Thyroid gland (tissue), 4 donors: ENCODE measurements around the gene OR52N5. TPM values are rescaled to one million over a fixed set of nuclear protein-coding genes. Genes with fewer than 3 reads are reported as not detected.

Source experiments
- DNase-seq, 2 donors: peaks; one replicate each; pipeline ENCODE4 v3.0.0-alpha.2; 2019
- H3K27ac ChIP-seq, 3 donors: fragments of 200-600 bp; sonication (generic); 1 replicate in 2 of 3; 2 replicates in 1 of 3; pipeline ENCODE4 v1.5.1; 2016 to 2019; ENCODE audit warnings: mild to moderate bottlenecking in 1 of 3, moderate library complexity in 1 of 3
- H3K27me3 ChIP-seq: fragments of 200-600 bp; sonication (generic); one replicate; pipeline ENCODE4 v1.5.1; 2019
- H3K36me3 ChIP-seq, 2 donors: fragments of 200-600 bp; sonication (generic); one replicate each; pipeline ENCODE4 v1.5.1; 2016 to 2019
- H3K4me1 ChIP-seq, 2 donors: fragments of 200-600 bp; sonication (generic); one replicate each; pipeline ENCODE4 v1.5.1; 2017 to 2019
- H3K4me3 ChIP-seq, 3 donors: fragments of 200-600 bp; sonication (generic); replicated peaks in 1 of 3; 1 replicate in 2 of 3; 2 replicates in 1 of 3; pipeline ENCODE4 v1.5.1; 2016; ENCODE audit warnings: mild to moderate bottlenecking in 1 of 3
- H3K9me3 ChIP-seq: fragments of 200-600 bp; sonication (generic); one replicate; pipeline ENCODE4 v1.5.1; 2017
- CTCF ChIP-seq, 6 experiments: fragments of 200-600 bp in 3 of 6; fragments of 450-650 bp in 3 of 6; sonication (generic) in 3 of 6; IDR thresholded peaks; one replicate each; pipeline ENCODE4 v1.5.1; 2016 to 2019; ENCODE audit warnings: antibody characterized with exemption in 6 of 6, mild to moderate bottlenecking in 2 of 6, inconsistent platforms in 1 of 6, moderate library complexity in 1 of 6
- POLR2A ChIP-seq, 2 donors: fragments of 450-650 bp; IDR thresholded peaks; one replicate each; pipeline ENCODE4 v1.6.1; 2017; ENCODE audit warnings: antibody characterized with exemption in 2 of 2, mild to moderate bottlenecking in 2 of 2, moderate library complexity in 1 of 2
- WGBS, 2 donors: methylation state at CpG; one replicate each; pipeline ENCODE4 v1.1.5; 2017; 5-methylcytosine and 5-hydroxymethylcytosine counted together
- intact Hi-C: fragments of 100-400 bp; cut with DNase I; formaldehyde crosslinking; loops from one replicate; pipeline ENCODE4 v1.15.1; 2023
- total RNA-seq, 4 donors: library from RNA; depleted of rRNA; stranded (reverse); fragments of >200 nt; gene quantifications; one replicate each; pipeline ENCODE4 v1.2.3, GENCODE V29; 2016

OR52N5 gene
- total RNA-seq, 4 donors from 2014 or later: not detected

- no peak overlapping the region for H3K27ac ChIP-seq
- 92 to 94% methylated on average over 5 of the region's 5 CpGs for WGBS, 2 donors
- no peaks in the 10 kb centered on the region for H3K9me3 ChIP-seq
- no peaks in the 10 kb centered on the region for H3K27me3 ChIP-seq
- intact Hi-C loops: loop anchor here (10.0 kb wide), 1 partner anchor 679 kb away; no protein-coding TSS in a partner anchor
- no peak for DNase-seq
- H3K4me1 ChIP-seq: no peaks in the 10 kb centered on the region
- TF ChIP-seq POLR2A (IDR thresholded peaks at IDR 0.05) (no peak), CTCF (IDR thresholded peaks at IDR 0.05) (no peak)
- H3K4me3 ChIP-seq: no peak overlapping the region
- H3K36me3 ChIP-seq: no peaks in the 10 kb centered on the region
Measured at GRCh38 chr11:5803982-5804381, 20.8 kb upstream of the OR52N5 start.

DNA sequence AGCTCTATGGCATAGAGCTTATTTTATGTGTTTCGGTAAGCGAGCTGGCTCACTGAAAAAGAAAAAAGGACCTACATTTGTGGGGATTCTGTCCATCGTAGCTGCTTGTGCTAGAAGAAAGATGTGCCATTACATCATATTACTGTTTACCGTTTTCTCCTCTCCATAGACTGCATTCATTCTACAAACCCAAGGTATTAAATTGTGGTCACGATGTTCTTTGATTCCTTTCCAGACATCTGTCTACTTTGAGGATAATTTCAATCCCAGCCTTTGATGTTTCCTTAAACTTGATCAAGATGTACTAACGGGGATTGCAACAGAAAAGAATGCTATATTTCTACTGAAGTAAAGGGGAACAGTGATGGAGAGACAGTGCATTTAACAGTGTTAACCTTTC, 13.4 kb upstream of the OR52N5 start:
- 88 to 92% methylated on average over 6 of the region's 6 CpGs for WGBS, 2 donors
- DNase-seq: no peak

GRCh38 chr11:5791165-5791564, 8.0 kb upstream of the OR52N5 start, which contains the start of gene OR52N1:
OR52N1 (minus strand) TSS chr11:5791265; CDS start chr11:5788816, 2,449 bp downstream.
- Histone ChIP-seq H3K36me3 (no peaks in the 10 kb centered on the region), H3K9me3 (no peaks in the 10 kb centered on the region), H3K4me3 (no peak within 1 kb of the TSS), H3K4me1 (no peaks in the 10 kb centered on the region), H3K27ac (no peak within 1 kb of the TSS), H3K27me3 (no peaks in the 10 kb centered on the region)
- DNase-seq: no peak
- no peak for TF ChIP-seq POLR2A (IDR thresholded peaks at IDR 0.05)
- no peak for TF ChIP-seq CTCF (IDR thresholded peaks at IDR 0.05)
- intact Hi-C loops: no loop called here
- WGBS, 2 donors: 83 to 88% methylated on average over 3 of the region's 3 CpGs

More for the DNA sequence above, 13.4 kb upstream of the OR52N5 start:
- Histone ChIP-seq H3K4me1 (no peaks in the 10 kb centered on the region), H3K36me3 (no peaks in the 10 kb centered on the region), H3K9me3 (no peaks in the 10 kb centered on the region), H3K4me3 (no peak overlapping the region), H3K27ac (no peak overlapping the region), H3K27me3 (no peaks in the 10 kb centered on the region)
- intact Hi-C loops: no loop called here
- TF ChIP-seq CTCF (IDR thresholded peaks at IDR 0.05): no peak
- TF ChIP-seq POLR2A (IDR thresholded peaks at IDR 0.05): no peak

GRCh38 chr11:5767056-5767455, 16.1 kb downstream of the OR52N5 start:
- H3K4me3 ChIP-seq: no peak overlapping the region
- no peak overlapping the region for H3K27ac ChIP-seq
- DNase-seq: no peak
- no peaks in the 10 kb centered on the region for H3K27me3 ChIP-seq
- H3K9me3 ChIP-seq: no peaks in the 10 kb centered on the region
- intact Hi-C loops: no loop called here
- H3K4me1 ChIP-seq: no peaks in the 10 kb centered on the region
- H3K36me3 ChIP-seq: no peaks in the 10 kb centered on the region
- WGBS, 2 donors: 71 to 79% methylated on average over 1 of the region's 1 CpG
- no peak for TF ChIP-seq POLR2A (IDR thresholded peaks at IDR 0.05)
- no peak for TF ChIP-seq CTCF (IDR thresholded peaks at IDR 0.05)

- Histone ChIP-seq H3K4me3 (no peak within 1 kb of the TSS), H3K27me3 (no peaks in the 10 kb centered on the region), H3K9me3 (no peaks in the 10 kb centered on the region), H3K4me1 (no peaks in the 10 kb centered on the region), H3K36me3 (no peaks in the 10 kb centered on the region), H3K27ac (no peak within 1 kb of the TSS)
- intact Hi-C loops: no loop called here
- 100% methylated on average over 1 of the region's 1 CpG for WGBS, 2 donors
- DNase-seq: no peak
- TF ChIP-seq CTCF (IDR thresholded peaks at IDR 0.05) (no peak), POLR2A (IDR thresholded peaks at IDR 0.05) (no peak)
Measured at GRCh38 chr11:5753943-5754342, 29.2 kb downstream of the OR52N5 start, which contains the start of gene OR52N4. OR52N4 (plus strand) TSS chr11:5754243; CDS start chr11:5754741, 498 bp downstream.
